A673 (cell line): ENCODE data around the gene LURAP1L. TPM values are rescaled to one million over a fixed set of nuclear protein-coding genes. Genes with fewer than 3 reads are reported as not detected.

Experiments
- BruUV-seq: library from RNA; stranded (reverse); fragments of 400-500 nt; replicated peaks from 2 replicates; lab custom pipeline; 2021; lab: Mats Ljungman, UMichigan
- CTCF ChIA-PET: fragments of 300-600 bp; sonication (Branson Sonifier 250); formaldehyde crosslinking; loops from one replicate; lab custom pipeline; 2022; ENCODE audit warnings: antibody characterized with exemption; lab: Charles Lee
- POLR2A ChIA-PET: fragments of 300-600 bp; sonication (Branson Sonifier 250); formaldehyde crosslinking; loops from one replicate; lab custom pipeline; 2022; ENCODE audit warnings: antibody characterized with exemption; ENCODE audit not compliant: low non-redundant PET; lab: Charles Lee
- DNase-seq: peaks from one replicate; pipeline ENCODE4 v3.0.0-alpha.2; 2015; ENCODE audit warnings: low spot score
- H3K27ac ChIP-seq: fragments of 200-600 bp; sonication (generic); 2 replicates; pipeline ENCODE4 v1.5.1; 2016; ENCODE audit warnings: mixed run types, low read depth, mild to moderate bottlenecking, mixed read lengths, antibody characterized with exemption, low read length; ENCODE audit not compliant: poor library complexity, severe bottlenecking
- H3K27me3 ChIP-seq: fragments of 200-600 bp; sonication (generic); replicated peaks from 2 replicates; pipeline ENCODE4 v1.6.1; 2017; ENCODE audit warnings: mixed run types, low read depth, mild to moderate bottlenecking, mixed read lengths, antibody characterized with exemption, low read length; ENCODE audit not compliant: insufficient read depth, poor library complexity
- H3K36me3 ChIP-seq: fragments of 200-600 bp; sonication (generic); 2 replicates; pipeline ENCODE4 v1.6.1; 2016; ENCODE audit warnings: mixed run types, mild to moderate bottlenecking, mixed read lengths, antibody characterized with exemption, low read length; ENCODE audit not compliant: insufficient read depth, poor library complexity, severe bottlenecking
- H3K4me1 ChIP-seq: fragments of 200-600 bp; sonication (generic); 2 replicates; pipeline ENCODE4 v1.6.1; 2017; ENCODE audit warnings: mixed run types, mild to moderate bottlenecking, mixed read lengths, antibody characterized with exemption, low read length; ENCODE audit not compliant: insufficient read depth, poor library complexity, severe bottlenecking
- H3K4me3 ChIP-seq: fragments of 200-600 bp; sonication (generic); 2 replicates; pipeline ENCODE4 v1.5.1; 2016; ENCODE audit warnings: low read depth, mixed run types, mild to moderate bottlenecking, mixed read lengths, low read length; ENCODE audit not compliant: poor library complexity, severe bottlenecking
- H3K9me3 ChIP-seq: fragments of 200-600 bp; sonication (generic); 2 replicates; pipeline ENCODE4 v1.6.1; 2016; ENCODE audit warnings: mixed run types, low read depth, mild to moderate bottlenecking, mixed read lengths, antibody characterized with exemption, low read length; ENCODE audit not compliant: poor library complexity, severe bottlenecking
- EZH2 ChIP-seq: fragments of 200-600 bp; sonication (generic); IDR thresholded peaks from 2 replicates; pipeline ENCODE4 v1.6.1; 2017; ENCODE audit warnings: borderline replicate concordance, low read depth, mild to moderate bottlenecking, mixed read lengths, antibody characterized with exemption, low read length; ENCODE audit not compliant: poor library complexity, severe bottlenecking
- intact Hi-C: fragments of 100-400 bp; cut with micrococcal nuclease; formaldehyde crosslinking; loops from one replicate; pipeline ENCODE4 v1.10.0; 2022; ENCODE audit not compliant: unreplicated experiment
- total RNA-seq: library from RNA; stranded (reverse); gene quantifications from 2 replicates; pipeline ENCODE4 v1.2.3, GENCODE V29; 2021
- TF ChIP-seq, protein P1 (sequence below): fragments of 300-800, 200-600 bp; sonication (generic); conservative IDR thresholded peaks from 2 replicates; pipeline ENCODE4 v1.5.1; 2017; ENCODE audit warnings: low read depth, mild to moderate bottlenecking, antibody characterized with exemption, low read length, moderate library complexity, mixed read lengths

The LURAP1L gene
- total RNA-seq, 1 experiment from 2014 or later = 0.60 TPM

DNA sequence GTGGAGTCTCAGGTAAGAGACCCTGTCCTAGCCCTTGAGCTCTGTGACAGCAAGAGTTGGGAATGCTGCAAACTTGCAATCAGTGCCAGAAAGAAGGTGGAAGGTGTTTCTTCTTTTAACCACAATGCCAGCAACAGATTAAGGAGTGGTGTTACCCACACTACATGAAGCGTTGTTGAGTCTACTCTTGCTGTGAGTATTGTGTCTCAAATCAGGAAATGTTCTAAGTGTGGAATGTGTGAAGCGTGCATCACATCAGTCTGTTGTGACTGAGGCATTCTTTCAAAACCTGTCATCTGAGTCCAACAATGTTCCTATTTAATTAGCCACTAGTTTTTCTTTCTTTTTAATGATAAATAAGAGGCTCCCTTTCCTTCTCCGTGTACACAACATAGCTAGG is 2.9 kb upstream of the LURAP1L start:
- no peak for DNase-seq
- no peaks in the 10 kb centered on the region for H3K9me3 ChIP-seq
- no peak overlapping the region for H3K4me3 ChIP-seq
- intact Hi-C loops = loop anchor here (5.0 kb wide), 1 partner anchor 315 kb away; no protein-coding TSS in a partner anchor
- H3K4me1 ChIP-seq = peaks cover 5% of the 10 kb centered on the region
- TF ChIP-seq, protein P1, sequence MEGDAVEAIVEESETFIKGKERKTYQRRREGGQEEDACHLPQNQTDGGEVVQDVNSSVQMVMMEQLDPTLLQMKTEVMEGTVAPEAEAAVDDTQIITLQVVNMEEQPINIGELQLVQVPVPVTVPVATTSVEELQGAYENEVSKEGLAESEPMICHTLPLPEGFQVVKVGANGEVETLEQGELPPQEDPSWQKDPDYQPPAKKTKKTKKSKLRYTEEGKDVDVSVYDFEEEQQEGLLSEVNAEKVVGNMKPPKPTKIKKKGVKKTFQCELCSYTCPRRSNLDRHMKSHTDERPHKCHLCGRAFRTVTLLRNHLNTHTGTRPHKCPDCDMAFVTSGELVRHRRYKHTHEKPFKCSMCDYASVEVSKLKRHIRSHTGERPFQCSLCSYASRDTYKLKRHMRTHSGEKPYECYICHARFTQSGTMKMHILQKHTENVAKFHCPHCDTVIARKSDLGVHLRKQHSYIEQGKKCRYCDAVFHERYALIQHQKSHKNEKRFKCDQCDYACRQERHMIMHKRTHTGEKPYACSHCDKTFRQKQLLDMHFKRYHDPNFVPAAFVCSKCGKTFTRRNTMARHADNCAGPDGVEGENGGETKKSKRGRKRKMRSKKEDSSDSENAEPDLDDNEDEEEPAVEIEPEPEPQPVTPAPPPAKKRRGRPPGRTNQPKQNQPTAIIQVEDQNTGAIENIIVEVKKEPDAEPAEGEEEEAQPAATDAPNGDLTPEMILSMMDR = no peak
- no peak for TF ChIP-seq EZH2
- H3K27me3 ChIP-seq = peaks cover 6% of the 10 kb centered on the region
- no TSS peak for BruUV-seq
- ChIA-PET POLR2A (no interaction called here), CTCF (no interaction called here)
- H3K36me3 ChIP-seq = no peaks in the 10 kb centered on the region
- H3K27ac ChIP-seq = no peak overlapping the region

DNA sequence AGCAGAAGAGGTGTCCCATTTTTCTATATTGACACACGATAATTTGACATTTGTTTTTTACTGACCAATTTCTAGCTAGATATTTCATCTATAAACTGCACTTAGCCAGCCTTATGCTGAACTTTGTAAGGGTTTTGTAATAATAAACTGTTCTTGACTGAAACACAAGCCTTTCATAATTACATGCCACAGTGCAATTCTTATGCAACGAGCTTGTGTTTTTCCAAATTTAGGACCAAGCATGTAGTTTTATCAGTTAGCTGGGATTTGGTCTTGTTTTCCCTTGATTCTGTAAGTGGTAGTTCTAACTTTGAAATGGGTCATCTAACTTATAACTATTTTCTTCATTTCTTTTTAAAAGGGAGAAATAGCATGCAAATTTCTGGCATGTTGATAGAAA is 1.3 kb upstream of the LURAP1L start:
- Histone ChIP-seq H3K4me1 (peaks cover 5% of the 10 kb centered on the region), H3K27ac (no peak overlapping the region), H3K4me3 (no peak overlapping the region), H3K27me3 (peaks cover 6% of the 10 kb centered on the region), H3K9me3 (no peaks in the 10 kb centered on the region), H3K36me3 (no peaks in the 10 kb centered on the region)
- no TSS peak for BruUV-seq
- DNase-seq = no peak
- ChIA-PET POLR2A (no interaction called here), CTCF (no interaction called here)
- TF ChIP-seq, protein P1 = no peak
- TF ChIP-seq EZH2 = no peak
- intact Hi-C loops = loop anchor here (5.0 kb wide), 1 partner anchor 314 kb away; no protein-coding TSS in a partner anchor

- intact Hi-C loops = loop anchor here (2.0 kb wide), 1 partner anchor 109 kb away; no protein-coding TSS in a partner anchor
- Histone ChIP-seq H3K4me3 (peak overlapping the region; percentile 60), H3K27ac (no peak overlapping the region), H3K9me3 (no peaks in the 10 kb centered on the region), H3K36me3 (no peaks in the 10 kb centered on the region), H3K27me3 (peaks cover 6% of the 10 kb centered on the region), H3K4me1 (peaks cover 5% of the 10 kb centered on the region)
- no TSS peak for BruUV-seq
- POLR2A ChIA-PET = no interaction called here
- CTCF ChIA-PET = interaction anchor here (0.8 to 1.7 kb wide), 3 partner anchors 75 to 313 kb away, joined by 3 to 9 read pairs (median 3); no protein-coding TSS in a partner anchor
- TF ChIP-seq, protein P1 = peak; percentile 50
- no peak for TF ChIP-seq EZH2
- peak; percentile 82 for DNase-seq
Observed at GRCh38 chr9:12775679-12776512, 1.1 kb downstream of the LURAP1L start.
